NCI-H2171 treated with DMSO at 0.1 percent for 48 hours (cell line): ENCODE results near the gene PSMC5.

Source experiments
- DNase-seq: peaks from one replicate; lab custom pipeline; 2025; lab: John Stamatoyannopoulos, UW

PSMC5 gene

GRCh38 chr17:63820963-63821561 is 6.2 kb upstream of the PSMC5 start:
- no peak for DNase-seq

- no peak for DNase-seq
Measured at GRCh38 chr17:63821804-63822203, 5.4 kb upstream of the PSMC5 start.

- no peak for DNase-seq
Measured at GRCh38 chr17:63822537-63822936, 4.7 kb upstream of the PSMC5 start.

- no peak for DNase-seq
Measured at GRCh38 chr17:63823659-63824331, 3.4 kb upstream of the PSMC5 start.

GRCh38 chr17:63824362-63824761 is 2.9 kb upstream of the PSMC5 start:
- no peak for DNase-seq

- DNase-seq, result no peak
Measured at GRCh38 chr17:63826468-63827001, 696 bp upstream of the PSMC5 start.

GRCh38 chr17:63827801-63828221 is 580 bp downstream of the PSMC5 start:
- no peak for DNase-seq

- DNase-seq, result no peak
Measured at GRCh38 chr17:63828936-63829335, 1.7 kb downstream of the PSMC5 start.

- no peak for DNase-seq
Measured at GRCh38 chr17:63830278-63830677, 3.0 kb downstream of the PSMC5 start.

- DNase-seq, result no peak
Measured at GRCh38 chr17:63830904-63831491, 3.8 kb downstream of the PSMC5 start.

- no peak for DNase-seq
Measured at GRCh38 chr17:63831505-63831904, 4.3 kb downstream of the PSMC5 start.

GRCh38 chr17:63832014-63832413 is 4.8 kb downstream of the PSMC5 start:
- DNase-seq, result no peak

- no peak for DNase-seq
Measured at GRCh38 chr17:63832455-63832854, 5.2 kb downstream of the PSMC5 start.

- no peak for DNase-seq
Measured at GRCh38 chr17:63833026-63833740, 6.0 kb downstream of the PSMC5 start.

GRCh38 chr17:63833741-63834373 is 6.6 kb downstream of the PSMC5 start:
- DNase-seq, result no peak

GRCh38 chr17:63834431-63835166 is 7.4 kb downstream of the PSMC5 start:
- peak; percentile 83 for DNase-seq

GRCh38 chr17:63835167-63835720 is 8.0 kb downstream of the PSMC5 start:
- no peak for DNase-seq

- DNase-seq, result no peak
Measured at GRCh38 chr17:63836811-63837210, 9.6 kb downstream of the PSMC5 start.

GRCh38 chr17:63837480-63837879 is 10.2 kb downstream of the PSMC5 start:
- DNase-seq, result no peak

- no peak for DNase-seq
Measured at GRCh38 chr17:63837962-63838600, 10.8 kb downstream of the PSMC5 start.
